ENCODE results near the gene XG.
"Not testable (repeated sequence)": the region's sequence is repeated elsewhere in the genome, so short reads cannot be mapped to it uniquely, and the experiment has no call there.

XG gene

DNA sequence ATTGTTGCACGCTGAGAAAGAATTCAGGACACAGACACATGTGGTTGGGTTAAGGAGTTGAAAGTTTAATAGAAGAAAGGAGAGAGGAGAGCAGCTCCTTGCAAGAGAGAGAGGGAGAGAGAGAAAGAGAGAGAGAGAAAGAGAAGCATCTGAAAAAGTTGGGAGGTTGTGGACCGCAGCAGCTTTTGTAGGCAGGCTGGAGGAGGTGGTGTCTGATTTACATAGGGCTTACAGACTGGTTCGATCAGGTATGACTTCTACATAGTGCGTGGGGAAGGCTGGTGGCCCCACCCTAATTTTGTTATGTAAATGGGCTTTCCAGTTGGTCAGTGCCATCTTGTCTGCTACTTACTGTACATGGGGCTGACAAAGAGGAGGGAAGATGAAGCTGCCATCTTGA, 49.4 kb downstream of the XG start:
- peak; percentile 24 for DNase-seq (ENCODE audit: low spot score)
- Histone ChIP-seq H3K27ac (no peak overlapping the region), H3K4me3 (no peak overlapping the region)
- TF ChIP-seq, protein P1, sequence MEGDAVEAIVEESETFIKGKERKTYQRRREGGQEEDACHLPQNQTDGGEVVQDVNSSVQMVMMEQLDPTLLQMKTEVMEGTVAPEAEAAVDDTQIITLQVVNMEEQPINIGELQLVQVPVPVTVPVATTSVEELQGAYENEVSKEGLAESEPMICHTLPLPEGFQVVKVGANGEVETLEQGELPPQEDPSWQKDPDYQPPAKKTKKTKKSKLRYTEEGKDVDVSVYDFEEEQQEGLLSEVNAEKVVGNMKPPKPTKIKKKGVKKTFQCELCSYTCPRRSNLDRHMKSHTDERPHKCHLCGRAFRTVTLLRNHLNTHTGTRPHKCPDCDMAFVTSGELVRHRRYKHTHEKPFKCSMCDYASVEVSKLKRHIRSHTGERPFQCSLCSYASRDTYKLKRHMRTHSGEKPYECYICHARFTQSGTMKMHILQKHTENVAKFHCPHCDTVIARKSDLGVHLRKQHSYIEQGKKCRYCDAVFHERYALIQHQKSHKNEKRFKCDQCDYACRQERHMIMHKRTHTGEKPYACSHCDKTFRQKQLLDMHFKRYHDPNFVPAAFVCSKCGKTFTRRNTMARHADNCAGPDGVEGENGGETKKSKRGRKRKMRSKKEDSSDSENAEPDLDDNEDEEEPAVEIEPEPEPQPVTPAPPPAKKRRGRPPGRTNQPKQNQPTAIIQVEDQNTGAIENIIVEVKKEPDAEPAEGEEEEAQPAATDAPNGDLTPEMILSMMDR (IDR thresholded peaks at IDR 0.05) = no peak

DNA sequence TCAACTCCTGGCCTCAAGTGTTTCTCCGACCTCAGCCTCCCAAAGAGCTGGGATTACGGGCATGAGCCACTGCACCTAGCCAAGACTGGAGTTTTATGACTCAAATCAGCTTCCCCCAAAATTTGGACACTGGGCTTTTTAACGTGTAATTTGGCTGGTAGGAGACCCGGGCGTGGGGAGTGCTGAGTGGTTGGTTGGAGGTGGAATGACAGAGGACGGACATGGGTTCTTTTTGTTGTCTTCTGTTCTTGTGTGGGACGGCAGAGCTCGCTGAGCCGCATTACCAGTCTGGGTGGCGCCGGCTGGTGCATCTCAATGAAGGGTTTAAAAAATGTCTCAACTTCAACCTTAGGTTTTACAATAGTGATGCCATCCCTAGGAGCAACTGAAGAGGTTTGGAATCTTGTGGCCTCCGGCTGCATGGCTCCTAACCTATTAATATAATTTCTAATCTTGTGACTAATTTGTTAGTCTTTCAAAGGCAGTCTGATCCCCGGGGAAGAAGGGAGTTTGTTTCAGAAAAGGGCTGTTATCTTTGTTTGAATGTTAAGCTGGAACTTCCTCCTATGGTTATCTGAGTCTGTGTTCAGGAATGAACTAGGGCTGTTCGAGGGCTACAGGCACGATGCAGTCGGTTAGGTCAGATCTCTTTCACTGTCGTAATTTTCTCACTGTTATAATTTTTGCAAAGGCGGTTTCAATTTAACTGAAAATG, 50.7 kb downstream of the XG start:
- H3K27ac ChIP-seq, H3K4me3 ChIP-seq: not testable (repeated sequence)
- peak; percentile 22 for DNase-seq (ENCODE audit: low spot score)

DNA sequence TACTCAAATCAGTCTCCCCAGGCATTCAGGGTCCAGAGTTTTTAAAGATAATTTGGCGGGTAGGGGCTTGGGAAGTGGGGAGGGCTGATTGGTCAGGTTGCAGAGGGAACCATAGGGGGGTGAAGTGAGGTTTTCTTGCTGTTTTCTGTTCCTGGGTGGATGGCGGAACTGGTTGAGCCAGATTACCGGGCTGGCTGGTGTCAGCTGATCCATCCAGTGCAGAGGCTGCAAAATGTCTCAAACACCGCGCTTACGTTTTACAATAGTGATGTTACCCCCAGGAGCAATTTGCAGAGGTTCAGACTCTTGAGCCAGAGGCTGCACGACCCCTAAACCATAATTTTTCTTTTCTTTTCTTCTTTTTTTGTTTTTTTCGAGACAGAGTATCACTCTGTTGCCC, 51.6 kb downstream of the XG start:
- not testable (repeated sequence) for H3K27ac ChIP-seq, H3K4me3 ChIP-seq
- peak; percentile 28 for DNase-seq (ENCODE audit: low spot score)

DNA sequence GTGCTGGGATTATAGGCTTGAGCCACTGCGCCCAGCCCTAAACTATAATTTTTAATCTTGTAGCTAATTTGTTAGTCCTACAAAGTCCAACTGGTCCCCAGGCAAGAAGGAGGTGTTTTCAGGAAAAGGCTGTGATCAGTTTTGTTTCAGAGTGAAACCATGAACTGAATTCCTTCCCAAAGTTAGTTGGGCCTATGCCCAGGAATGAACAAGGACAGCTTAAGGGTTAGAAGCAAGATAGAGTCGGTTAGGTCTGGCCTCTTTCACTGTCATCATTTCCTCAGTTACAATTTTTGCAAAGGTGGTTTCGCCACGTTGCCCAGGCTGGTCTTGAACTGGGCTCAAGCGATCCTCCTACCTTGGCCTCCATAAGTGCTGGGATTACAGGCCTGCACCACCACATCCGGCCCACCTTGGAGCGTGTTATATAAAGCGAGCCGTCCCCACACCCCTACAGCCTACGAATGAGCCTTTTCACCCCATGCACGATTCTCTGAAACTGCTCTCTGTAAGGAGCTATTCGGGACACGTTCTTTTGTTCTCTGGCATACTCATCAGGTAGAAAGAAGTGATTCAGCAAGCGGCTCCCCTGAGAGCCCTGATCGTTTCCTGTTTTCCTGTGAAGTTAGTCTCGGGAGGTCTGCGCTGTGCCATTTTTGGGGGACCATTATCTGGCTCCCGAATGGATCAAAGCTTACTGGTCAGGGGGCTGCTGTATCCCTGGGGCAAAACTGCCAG, 52.4 kb downstream of the XG start:
- DNase-seq (ENCODE audit: low spot score) = peak; percentile 38
- H3K4me3 ChIP-seq = not testable (repeated sequence)
- H3K27ac ChIP-seq = peak overlapping the region in 1 of 2 donors; percentile 22

DNA sequence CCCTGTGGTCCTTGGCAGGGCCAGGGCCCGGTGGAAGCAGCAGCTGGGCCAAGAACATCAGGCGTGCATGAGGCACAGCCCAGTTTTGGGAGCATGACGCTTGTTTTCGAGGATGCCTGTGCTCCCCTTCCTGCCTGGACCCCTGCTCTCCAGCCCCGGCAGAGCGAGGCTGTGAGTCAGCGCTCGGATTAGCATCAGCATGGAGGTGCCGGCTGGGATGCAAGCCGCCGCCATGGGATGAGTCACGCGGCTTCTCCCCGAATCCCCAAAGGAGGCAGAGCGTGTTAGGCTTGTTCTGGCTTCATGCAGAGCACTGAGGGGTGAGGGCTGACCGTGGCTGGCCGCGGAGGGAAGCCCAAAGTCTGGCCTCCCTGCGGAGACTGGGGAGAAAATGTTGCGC, 53.0 kb downstream of the XG start:
- peak; percentile 73 for DNase-seq (ENCODE audit: low spot score)
- peak overlapping the region in 1 of 2 donors; percentile 7 for H3K27ac ChIP-seq
- not testable (repeated sequence) for H3K4me3 ChIP-seq

DNA sequence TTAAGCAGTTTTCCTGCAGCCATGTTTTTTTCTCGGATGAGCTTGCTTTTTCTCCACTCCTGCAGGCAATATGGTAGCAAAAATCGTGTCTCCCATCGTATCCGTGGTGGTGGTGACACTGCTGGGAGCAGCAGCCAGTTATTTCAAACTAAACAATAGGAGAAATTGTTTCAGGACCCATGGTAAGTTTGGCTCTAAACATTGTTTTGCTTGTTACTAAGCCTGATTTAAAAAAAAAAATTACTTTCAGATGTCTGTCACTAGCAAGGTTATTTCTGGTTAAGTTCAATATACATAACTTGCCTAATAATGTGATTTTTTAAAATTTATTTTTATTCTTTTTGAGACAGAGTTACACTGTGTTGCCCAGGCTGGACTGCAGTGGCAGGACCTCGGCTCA, 59.4 kb downstream of the XG start:
- Histone ChIP-seq H3K4me3 (no peak overlapping the region), H3K27ac (no peak overlapping the region)
- TF ChIP-seq, protein P1 (IDR thresholded peaks at IDR 0.05) = no peak
- DNase-seq (ENCODE audit: low spot score) = peak; percentile 22

DNA sequence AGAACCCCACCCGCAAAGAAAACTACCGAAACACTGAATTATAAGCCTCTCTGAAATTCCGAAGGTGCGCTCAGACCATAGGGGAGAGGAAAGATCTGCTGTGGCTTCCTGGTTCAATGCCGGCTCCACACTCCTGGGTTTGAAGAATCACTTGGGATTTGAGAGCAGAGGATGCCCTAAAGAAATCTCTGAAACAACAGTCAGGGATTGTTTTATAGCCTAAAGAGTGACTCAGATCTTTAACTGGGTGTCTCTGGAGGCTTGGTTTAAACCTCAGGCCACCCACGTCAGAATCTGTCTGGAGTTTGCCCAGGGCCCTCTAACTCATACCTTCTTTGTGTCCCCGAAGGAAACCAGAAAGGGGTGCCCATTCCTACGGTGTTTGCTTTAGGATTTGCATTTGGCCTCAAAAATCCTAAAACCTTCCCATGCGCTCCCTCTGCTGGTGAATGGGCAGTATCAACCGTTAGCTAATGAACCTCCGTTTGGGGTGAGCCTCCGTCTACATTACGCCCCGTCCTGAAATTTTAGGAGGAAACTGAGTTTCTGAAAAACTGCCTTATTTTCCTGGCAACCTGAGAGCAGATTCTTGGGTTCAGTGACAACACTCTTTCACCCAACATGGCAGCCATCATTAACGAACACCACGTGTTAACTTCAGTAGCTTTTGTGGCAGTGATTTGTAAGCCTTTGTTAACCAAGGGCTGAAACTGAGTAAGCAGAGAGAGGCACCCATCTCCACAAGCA, 60.5 kb downstream of the XG start:
- H3K27ac ChIP-seq = not testable (repeated sequence)
- DNase-seq (ENCODE audit: low spot score) = peak; percentile 67
- H3K4me3 ChIP-seq = peak overlapping the region; percentile 50

DNA sequence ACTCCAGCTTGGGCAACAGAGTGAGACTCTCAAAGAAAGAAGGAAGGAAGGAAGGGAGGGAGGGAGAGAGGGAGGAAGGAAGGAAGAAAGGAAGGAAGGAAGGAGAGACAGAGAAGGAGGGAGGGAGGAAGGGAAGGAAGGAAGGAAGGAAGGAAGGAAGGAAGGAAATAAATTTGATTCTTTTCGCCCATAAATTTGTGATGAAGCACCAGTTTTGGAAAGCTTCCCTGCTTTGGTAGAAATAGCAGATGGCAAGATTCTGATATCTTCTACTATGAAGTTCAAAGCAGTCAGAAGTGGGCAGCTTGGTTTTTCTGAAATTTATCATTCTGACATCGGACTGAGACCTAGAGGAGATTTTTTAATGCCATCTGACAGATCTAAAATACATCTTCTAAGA, 65.2 kb downstream of the XG start:
- no peak overlapping the region for H3K27ac ChIP-seq
- no peak overlapping the region for H3K4me3 ChIP-seq
- TF ChIP-seq, protein P1 (IDR thresholded peaks at IDR 0.05) = no peak
- no peak for DNase-seq (ENCODE audit: low spot score)

DNA sequence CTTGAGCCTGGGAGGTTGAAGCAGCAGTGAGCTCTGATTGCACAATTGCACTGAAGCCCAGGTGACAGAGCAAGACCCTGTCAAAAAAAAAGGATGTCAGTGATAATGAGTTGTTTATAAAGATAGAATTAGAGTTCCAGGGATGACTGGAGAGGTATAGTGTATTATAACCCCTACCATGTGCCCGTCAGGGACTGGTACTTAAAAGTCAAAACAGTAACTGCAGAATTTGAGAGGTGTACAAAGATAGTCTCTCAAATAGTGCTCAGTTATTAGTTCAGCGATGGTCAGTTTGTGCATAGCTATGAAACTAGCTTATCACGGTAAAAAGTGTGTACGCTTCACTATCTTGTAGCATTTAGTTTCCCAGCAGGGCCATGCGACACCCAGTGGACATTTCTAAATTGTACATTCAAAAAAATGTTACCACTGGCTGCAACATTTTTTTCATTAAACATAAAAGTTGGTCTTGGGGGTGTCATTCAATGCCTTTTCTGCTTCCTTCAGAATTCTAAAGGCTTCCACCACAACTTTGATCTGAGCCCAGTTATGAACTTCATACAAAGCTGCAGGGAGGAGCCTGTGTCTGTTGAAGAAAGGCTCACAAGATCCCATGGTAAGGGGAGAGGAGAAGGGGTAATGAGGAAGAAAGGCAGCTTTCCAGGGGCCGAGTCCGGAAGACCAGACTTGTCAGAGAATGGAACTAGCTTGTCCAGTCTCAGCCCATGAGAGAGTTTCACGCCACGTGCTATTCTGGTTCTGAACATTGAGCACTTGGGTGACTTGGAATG, 67.7 kb downstream of the XG start:
- TF ChIP-seq, protein P1 (IDR thresholded peaks at IDR 0.05) = peak; percentile 15
- no peak overlapping the region for H3K4me3 ChIP-seq
- peak; percentile 47 for DNase-seq (ENCODE audit: low spot score)
- H3K27ac ChIP-seq = no peak overlapping the region

Measured in coronary artery (tissue), 2 donors.